Caco-2 (cell line): Measurements from ENCODE around the gene CARD9. TPM values are rescaled to one million over a fixed set of nuclear protein-coding genes. Genes with fewer than 3 reads are reported as not detected.

Source experiments
- BruUV-seq: library from RNA; stranded (reverse); fragments of 400-500 nt; replicated peaks from 2 replicates; lab custom pipeline; 2021; lab: Mats Ljungman, UMichigan
- CTCF ChIA-PET: fragments of 300-600 bp; sonication (Branson Sonifier 250); formaldehyde crosslinking; loops from one replicate; lab custom pipeline; 2022; ENCODE audit warnings: antibody characterized with exemption; lab: Charles Lee
- POLR2A ChIA-PET: fragments of 300-600 bp; sonication (Branson Sonifier 250); formaldehyde crosslinking; loops from one replicate; lab custom pipeline; 2022; ENCODE audit warnings: antibody characterized with exemption; lab: Charles Lee
- DNase-seq, 2 experiments: peaks; one replicate each; pipeline versions ENCODE4 v3.0.0 to v3.0.0-alpha.2; 2020 to 2022
- H3K27me3 ChIP-seq: replicated peaks from 2 replicates; pipeline ENCODE4 v1.6.0; 2011; ENCODE audit warnings: low read length; ENCODE audit not compliant: control insufficient read depth, insufficient read depth
- H3K36me3 ChIP-seq: 2 replicates; pipeline ENCODE4 v1.5.1; 2011; ENCODE audit warnings: low read length; ENCODE audit not compliant: control insufficient read depth, insufficient read depth
- H3K4me1 ChIP-seq: fragments of 250-450 bp; sonication (Bioruptor Pico); 2 replicates; pipeline ENCODE4 v1.5.1; 2020; ENCODE audit warnings: mild to moderate bottlenecking
- H3K4me3 ChIP-seq: 2 replicates; pipeline ENCODE4 v1.5.1; 2011; ENCODE audit warnings: low read depth, mild to moderate bottlenecking, control low read depth, low read length
- H3K9me3 ChIP-seq: fragments of 250-450 bp; sonication (Bioruptor Pico); 2 replicates; pipeline ENCODE4 v1.5.1; 2020; ENCODE audit warnings: mild to moderate bottlenecking, moderate library complexity
- H3K27ac Mint-ChIP-seq: one replicate; pipeline ENCODE4 v1.8.0; 2022; ENCODE audit warnings: mixed read lengths; ENCODE audit not compliant: unreplicated experiment
- H3K27me3 Mint-ChIP-seq: one replicate; pipeline ENCODE4 v1.8.0; 2022; ENCODE audit warnings: mixed read lengths; ENCODE audit not compliant: insufficient read depth, unreplicated experiment
- H3K36me3 Mint-ChIP-seq: one replicate; pipeline ENCODE4 v1.8.0; 2022; ENCODE audit warnings: mild to moderate bottlenecking, mixed read lengths; ENCODE audit not compliant: insufficient read depth, unreplicated experiment
- H3K4me1 Mint-ChIP-seq: one replicate; pipeline ENCODE4 v1.8.0; 2022; ENCODE audit warnings: low read depth, mixed read lengths; ENCODE audit not compliant: unreplicated experiment
- H3K4me3 Mint-ChIP-seq: one replicate; pipeline ENCODE4 v1.8.0; 2022; ENCODE audit warnings: mild to moderate bottlenecking, moderate library complexity, mixed read lengths; ENCODE audit not compliant: unreplicated experiment
- H3K9me3 Mint-ChIP-seq: one replicate; pipeline ENCODE4 v1.8.0; 2022; ENCODE audit warnings: mixed read lengths; ENCODE audit not compliant: unreplicated experiment
- intact Hi-C: fragments of 100-400 bp; cut with micrococcal nuclease; formaldehyde crosslinking; loops from one replicate; pipeline ENCODE4 v1.10.0; 2022; ENCODE audit not compliant: unreplicated experiment
- total RNA-seq: library from RNA; stranded (reverse); gene quantifications from 2 replicates; pipeline ENCODE4 v1.2.3, GENCODE V29; 2022
- TF ChIP-seq, protein P1 (sequence below), 2 experiments: fragments of 200-600 bp in 1 of 2; IDR thresholded peaks; 1 replicate in 1 of 2; 2 replicates in 1 of 2; pipeline versions ENCODE4 v1.5.1 to v1.8.0; 2011 to 2022; ENCODE audit warnings: antibody characterized with exemption in 1 of 2, control low read depth in 1 of 2, inconsistent platforms in 1 of 2, low read depth in 1 of 2, low read length in 1 of 2, mild to moderate bottlenecking in 1 of 2, moderate library complexity in 1 of 2; ENCODE audit not compliant: insufficient read depth in 1 of 2, severe bottlenecking in 1 of 2, unreplicated experiment in 1 of 2

CARD9 gene
- total RNA-seq, 1 experiment from 2014 or later: 1.7 TPM

DNA sequence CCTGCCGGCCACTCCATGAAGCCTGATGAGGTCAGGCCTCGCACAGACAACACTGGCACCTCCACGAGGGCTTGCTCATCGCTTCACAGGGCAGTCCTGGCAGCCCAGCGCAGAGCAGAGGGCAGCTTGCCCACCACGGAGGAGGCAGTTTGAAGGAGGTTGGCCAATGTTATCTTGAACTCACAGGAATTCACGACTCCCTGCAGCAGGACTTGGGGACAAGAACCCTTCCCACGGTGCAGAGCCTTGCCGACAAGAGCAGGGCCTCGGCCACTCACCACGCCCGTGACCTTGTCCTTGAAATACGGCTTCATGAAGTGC is 21.5 kb upstream of the CARD9 start:
- POLR2A ChIA-PET: no interaction called here
- Histone ChIP-seq H3K9me3 (no peaks in the 10 kb centered on the region), H3K4me1 (no peaks in the 10 kb centered on the region), H3K27me3 (no peaks in the 10 kb centered on the region), H3K36me3 (peaks cover 1% of the 10 kb centered on the region), H3K4me3 (no peak overlapping the region)
- no peak for DNase-seq
- H3K4me3 Mint-ChIP-seq: no peak overlapping the region
- intact Hi-C loops: loop anchor here (5.0 kb wide), 1 partner anchor 33 kb away; the partner anchor contains the start of gene DNLZ
- peaks cover 74% of the 10 kb centered on the region for H3K36me3 Mint-ChIP-seq
- CTCF ChIA-PET: no interaction called here
- H3K27me3 Mint-ChIP-seq: no peaks in the 10 kb centered on the region
- no peaks in the 10 kb centered on the region for H3K9me3 Mint-ChIP-seq
- TF ChIP-seq, protein P1, sequence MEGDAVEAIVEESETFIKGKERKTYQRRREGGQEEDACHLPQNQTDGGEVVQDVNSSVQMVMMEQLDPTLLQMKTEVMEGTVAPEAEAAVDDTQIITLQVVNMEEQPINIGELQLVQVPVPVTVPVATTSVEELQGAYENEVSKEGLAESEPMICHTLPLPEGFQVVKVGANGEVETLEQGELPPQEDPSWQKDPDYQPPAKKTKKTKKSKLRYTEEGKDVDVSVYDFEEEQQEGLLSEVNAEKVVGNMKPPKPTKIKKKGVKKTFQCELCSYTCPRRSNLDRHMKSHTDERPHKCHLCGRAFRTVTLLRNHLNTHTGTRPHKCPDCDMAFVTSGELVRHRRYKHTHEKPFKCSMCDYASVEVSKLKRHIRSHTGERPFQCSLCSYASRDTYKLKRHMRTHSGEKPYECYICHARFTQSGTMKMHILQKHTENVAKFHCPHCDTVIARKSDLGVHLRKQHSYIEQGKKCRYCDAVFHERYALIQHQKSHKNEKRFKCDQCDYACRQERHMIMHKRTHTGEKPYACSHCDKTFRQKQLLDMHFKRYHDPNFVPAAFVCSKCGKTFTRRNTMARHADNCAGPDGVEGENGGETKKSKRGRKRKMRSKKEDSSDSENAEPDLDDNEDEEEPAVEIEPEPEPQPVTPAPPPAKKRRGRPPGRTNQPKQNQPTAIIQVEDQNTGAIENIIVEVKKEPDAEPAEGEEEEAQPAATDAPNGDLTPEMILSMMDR (IDR thresholded peaks at IDR 0.05; ENCODE audit: insufficient read depth in 1 of 2, low read depth in 1 of 2, low read length in 1 of 2, severe bottlenecking in 1 of 2, unreplicated experiment in 1 of 2): no peak
- peaks cover 12% of the 10 kb centered on the region for H3K4me1 Mint-ChIP-seq
- H3K27ac Mint-ChIP-seq: no peak overlapping the region
- BruUV-seq: no TSS peak

DNA sequence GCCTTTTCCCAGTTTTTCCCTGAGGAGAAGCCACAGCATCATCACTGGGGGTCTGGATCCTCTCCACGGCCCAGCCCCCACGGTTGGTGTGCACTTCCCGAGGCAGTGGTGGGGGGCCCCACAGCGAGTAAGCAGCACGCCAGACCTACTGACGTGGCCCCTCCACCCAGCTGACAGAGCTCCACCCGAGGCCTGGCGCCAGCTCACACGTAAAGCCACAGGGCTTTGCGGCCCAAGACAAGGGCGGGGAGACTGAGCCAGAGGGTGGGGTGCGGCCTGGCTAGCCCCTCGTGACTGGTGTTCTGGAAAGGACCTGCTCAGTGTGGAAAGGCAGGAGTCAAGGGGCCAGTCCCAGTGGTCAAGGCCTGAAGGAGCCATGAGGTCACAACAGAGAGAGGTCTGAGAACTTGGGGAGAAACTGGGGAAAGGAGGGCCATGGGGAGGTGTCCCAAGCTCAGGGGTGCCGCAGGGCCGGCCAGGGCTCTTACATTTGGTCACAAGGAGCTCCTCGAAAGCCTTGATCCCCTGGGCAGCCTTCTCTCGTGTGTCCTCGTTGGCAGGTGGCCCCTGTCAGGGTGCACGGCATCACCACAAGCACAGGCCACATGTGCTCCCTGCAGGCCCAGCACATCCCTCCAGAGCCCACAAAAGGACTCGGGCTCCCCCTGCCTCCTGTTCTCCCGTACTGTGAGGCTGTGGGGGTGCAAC is 21.0 kb upstream of the CARD9 start:
- no peak overlapping the region for H3K27ac Mint-ChIP-seq

DNA sequence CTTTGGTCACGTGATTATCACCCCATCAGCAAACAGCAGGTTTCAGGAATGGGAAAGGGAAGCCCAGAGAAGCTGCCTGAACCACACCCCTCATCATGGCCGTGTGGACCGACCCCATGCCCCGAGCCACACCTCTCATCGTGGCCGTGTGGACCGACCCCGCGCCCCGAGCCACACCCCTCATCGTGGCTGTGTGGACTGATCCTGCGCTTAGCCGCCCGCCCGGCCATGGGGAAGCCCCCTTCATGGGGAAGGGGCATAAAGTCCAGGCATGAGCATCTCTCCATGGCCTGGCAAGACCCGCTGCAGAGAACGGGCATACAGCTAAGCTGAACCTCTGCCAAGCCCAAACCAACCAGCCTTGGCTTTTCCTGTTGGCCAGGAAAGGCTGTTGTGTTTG is 20.1 kb upstream of the CARD9 start:
- POLR2A ChIA-PET: no interaction called here
- Mint-ChIP-seq H3K9me3 (no peaks in the 10 kb centered on the region), H3K27me3 (no peaks in the 10 kb centered on the region), H3K36me3 (peaks cover 75% of the 10 kb centered on the region), H3K27ac (no peak overlapping the region), H3K4me3 (no peak overlapping the region), H3K4me1 (peaks cover 3% of the 10 kb centered on the region)
- H3K9me3 ChIP-seq: no peaks in the 10 kb centered on the region
- peaks cover 1% of the 10 kb centered on the region for H3K36me3 ChIP-seq
- BruUV-seq: no TSS peak
- TF ChIP-seq, protein P1 (IDR thresholded peaks at IDR 0.05; ENCODE audit: insufficient read depth in 1 of 2, low read depth in 1 of 2, low read length in 1 of 2, severe bottlenecking in 1 of 2, unreplicated experiment in 1 of 2): no peak
- CTCF ChIA-PET: interaction anchor here (0.5 to 1.6 kb wide), 2 partner anchors 31 to 236 kb away, joined by 3 read pairs; no protein-coding TSS in a partner anchor
- intact Hi-C loops: no loop called here
- no peaks in the 10 kb centered on the region for H3K4me1 ChIP-seq
- no peaks in the 10 kb centered on the region for H3K27me3 ChIP-seq
- H3K4me3 ChIP-seq: no peak overlapping the region
- DNase-seq: no peak

More for the DNA sequence above, 21.0 kb upstream of the CARD9 start:
- no peak overlapping the region for H3K4me3 Mint-ChIP-seq
- H3K36me3 Mint-ChIP-seq: peaks cover 74% of the 10 kb centered on the region
- ChIA-PET CTCF (no interaction called here), POLR2A (no interaction called here)
- H3K4me1 Mint-ChIP-seq: peaks cover 12% of the 10 kb centered on the region
- H3K4me1 ChIP-seq: no peaks in the 10 kb centered on the region
- no peak overlapping the region for H3K4me3 ChIP-seq
- no peaks in the 10 kb centered on the region for H3K9me3 ChIP-seq
- H3K9me3 Mint-ChIP-seq: no peaks in the 10 kb centered on the region
- DNase-seq: no peak
- H3K27me3 Mint-ChIP-seq: no peaks in the 10 kb centered on the region
- intact Hi-C loops: loop anchor here (5.0 kb wide), 1 partner anchor 32 kb away; the partner anchor contains the start of gene DNLZ
- H3K27me3 ChIP-seq: no peaks in the 10 kb centered on the region
- TF ChIP-seq, protein P1 (IDR thresholded peaks at IDR 0.05; ENCODE audit: insufficient read depth in 1 of 2, low read depth in 1 of 2, low read length in 1 of 2, severe bottlenecking in 1 of 2, unreplicated experiment in 1 of 2): no peak
- BruUV-seq: no TSS peak
- H3K36me3 ChIP-seq: peaks cover 1% of the 10 kb centered on the region
